ENCODE results near the gene CUEDC2. TPM values are rescaled to one million over a fixed set of nuclear protein-coding genes. Genes with fewer than 3 reads are reported as not detected.

Gene CUEDC2
- total RNA-seq, 1 donor from 2014 or later = 41.2 TPM

- peaks cover 12% of the 10 kb centered on the region for H3K4me1 ChIP-seq
Observed at GRCh38 chr10:102409604-102410428, 22.6 kb downstream of the CUEDC2 start.

GRCh38 chr10:102408728-102409603, 23.4 kb downstream of the CUEDC2 start:
- H3K27ac ChIP-seq = no peak overlapping the region
- peaks cover 12% of the 10 kb centered on the region for H3K4me1 ChIP-seq
- DNase-seq = peak; percentile 47
- TF ChIP-seq, protein P1, sequence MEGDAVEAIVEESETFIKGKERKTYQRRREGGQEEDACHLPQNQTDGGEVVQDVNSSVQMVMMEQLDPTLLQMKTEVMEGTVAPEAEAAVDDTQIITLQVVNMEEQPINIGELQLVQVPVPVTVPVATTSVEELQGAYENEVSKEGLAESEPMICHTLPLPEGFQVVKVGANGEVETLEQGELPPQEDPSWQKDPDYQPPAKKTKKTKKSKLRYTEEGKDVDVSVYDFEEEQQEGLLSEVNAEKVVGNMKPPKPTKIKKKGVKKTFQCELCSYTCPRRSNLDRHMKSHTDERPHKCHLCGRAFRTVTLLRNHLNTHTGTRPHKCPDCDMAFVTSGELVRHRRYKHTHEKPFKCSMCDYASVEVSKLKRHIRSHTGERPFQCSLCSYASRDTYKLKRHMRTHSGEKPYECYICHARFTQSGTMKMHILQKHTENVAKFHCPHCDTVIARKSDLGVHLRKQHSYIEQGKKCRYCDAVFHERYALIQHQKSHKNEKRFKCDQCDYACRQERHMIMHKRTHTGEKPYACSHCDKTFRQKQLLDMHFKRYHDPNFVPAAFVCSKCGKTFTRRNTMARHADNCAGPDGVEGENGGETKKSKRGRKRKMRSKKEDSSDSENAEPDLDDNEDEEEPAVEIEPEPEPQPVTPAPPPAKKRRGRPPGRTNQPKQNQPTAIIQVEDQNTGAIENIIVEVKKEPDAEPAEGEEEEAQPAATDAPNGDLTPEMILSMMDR (IDR thresholded peaks at IDR 0.05) = no peak
- intact Hi-C loops (cut with DNase I) = no loop called here
- H3K4me3 ChIP-seq = peak overlapping the region; percentile 45
- no peaks in the 10 kb centered on the region for H3K36me3 ChIP-seq
- peaks cover 57% of the 10 kb centered on the region for H3K27me3 ChIP-seq (ENCODE audit: low read depth)
- no peaks in the 10 kb centered on the region for H3K9me3 ChIP-seq
- ATAC-seq = peak; percentile 25 to 28

More at GRCh38 chr10:102409604-102410428, 22.6 kb downstream of the CUEDC2 start:
- no peak overlapping the region for H3K27ac ChIP-seq
- H3K36me3 ChIP-seq = no peaks in the 10 kb centered on the region
- TF ChIP-seq, protein P1 (IDR thresholded peaks at IDR 0.05) = no peak
- H3K4me3 ChIP-seq = peak overlapping the region; percentile 45
- intact Hi-C loops (cut with DNase I) = no loop called here
- DNase-seq (no peak), ATAC-seq (no peak)
- H3K27me3 ChIP-seq (ENCODE audit: low read depth) = peaks cover 65% of the 10 kb centered on the region
- no peaks in the 10 kb centered on the region for H3K9me3 ChIP-seq

DNA sequence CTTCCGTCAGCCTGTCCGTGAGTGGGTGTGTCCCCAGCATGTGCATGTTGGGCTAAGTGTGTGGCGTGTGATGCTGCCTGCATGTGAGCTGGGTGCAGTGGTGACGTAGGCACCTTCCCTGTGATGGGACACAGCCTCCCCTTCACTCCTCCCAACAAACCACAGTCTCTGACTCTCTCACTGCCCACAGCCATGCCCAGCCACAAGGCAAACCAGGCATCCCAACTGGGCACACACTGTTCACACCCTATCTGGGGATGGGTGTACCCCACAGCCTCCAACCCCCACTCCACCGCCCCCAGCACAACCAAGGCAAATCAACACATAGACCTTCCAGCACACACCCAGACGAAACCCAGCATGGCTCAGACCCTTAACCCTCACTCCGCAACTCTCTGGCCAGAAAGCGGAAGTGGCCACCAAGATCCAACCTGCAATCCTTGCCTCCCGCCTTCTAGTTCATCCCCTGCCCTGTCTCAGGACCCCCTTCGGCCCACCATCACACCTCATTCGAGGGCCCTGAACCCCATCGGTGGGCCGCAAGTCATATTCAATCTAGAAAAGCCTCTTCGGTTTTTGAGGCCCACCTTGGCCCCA, 24.1 kb downstream of the CUEDC2 start:
- ATAC-seq = no peak
- TF ChIP-seq, protein P1 (IDR thresholded peaks at IDR 0.05) = no peak
- Histone ChIP-seq H3K4me3 (peak overlapping the region; percentile 45), H3K27me3 (ENCODE audit: low read depth) (peaks cover 53% of the 10 kb centered on the region), H3K36me3 (peaks cover 2% of the 10 kb centered on the region), H3K4me1 (peaks cover 12% of the 10 kb centered on the region), H3K9me3 (no peaks in the 10 kb centered on the region), H3K27ac (no peak overlapping the region)
- intact Hi-C loops (cut with DNase I) = no loop called here
- peak; percentile 22 for DNase-seq

- H3K4me1 ChIP-seq = peaks cover 12% of the 10 kb centered on the region
- peaks cover 8% of the 10 kb centered on the region for H3K36me3 ChIP-seq
- TF ChIP-seq, protein P1 (IDR thresholded peaks at IDR 0.05) = no peak
- intact Hi-C loops (cut with DNase I) = no loop called here
- H3K27me3 ChIP-seq (ENCODE audit: low read depth) = peaks cover 49% of the 10 kb centered on the region
- no peaks in the 10 kb centered on the region for H3K9me3 ChIP-seq
- no peak overlapping the region for H3K4me3 ChIP-seq
- ATAC-seq (no peak), DNase-seq (no peak)
- no peak overlapping the region for H3K27ac ChIP-seq
Observed at GRCh38 chr10:102407425-102408130, 24.8 kb downstream of the CUEDC2 start.

DNA sequence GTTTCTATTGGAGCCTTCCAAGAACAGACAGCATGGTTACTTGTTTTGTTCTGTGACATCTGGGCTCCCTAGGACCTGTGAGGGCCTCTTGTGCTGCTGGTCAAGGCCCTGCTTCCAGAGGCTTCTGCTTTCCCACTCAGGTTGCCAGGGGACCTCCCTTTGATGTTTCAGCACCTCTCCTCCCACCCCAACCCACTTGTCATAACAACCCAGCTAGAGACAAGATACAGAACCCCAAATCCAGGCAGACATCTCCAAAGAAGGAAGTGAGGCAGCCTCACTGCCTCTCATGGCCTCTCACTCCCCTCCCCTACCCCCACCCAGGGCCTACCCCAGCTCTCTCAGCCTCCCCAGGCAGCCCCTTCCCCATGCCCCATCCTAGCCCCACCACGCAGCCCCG, 25.6 kb downstream of the CUEDC2 start:
- no peak for DNase-seq
- intact Hi-C loops (cut with DNase I) = no loop called here
- no peaks in the 10 kb centered on the region for H3K9me3 ChIP-seq
- no peak for ATAC-seq
- peaks cover 41% of the 10 kb centered on the region for H3K27me3 ChIP-seq (ENCODE audit: low read depth)
- TF ChIP-seq, protein P1 (IDR thresholded peaks at IDR 0.05) = no peak
- H3K36me3 ChIP-seq = peaks cover 15% of the 10 kb centered on the region
- H3K4me1 ChIP-seq = peaks cover 12% of the 10 kb centered on the region
- no peak overlapping the region for H3K4me3 ChIP-seq
- no peak overlapping the region for H3K27ac ChIP-seq
